HL-60 (cell line): ENCODE data around the gene PDE6B.
A peak's percentile ranks its signal among the peaks of the same experiment; 100 is the strongest.

ENCODE experiments used
- DNase-seq, 2 experiments: peaks; one replicate each; pipeline ENCODE4 v3.0.0-alpha.2; 2010 to 2020; ENCODE audit warnings: low read depth in 1 of 2, low spot score in 1 of 2
- H3K27ac ChIP-seq: fragments of 250-450 bp; sonication (Bioruptor Pico); replicated peaks from 2 replicates; pipeline ENCODE4 v1.5.1; 2020; ENCODE audit warnings: mild to moderate bottlenecking, moderate library complexity
- H3K27me3 ChIP-seq: fragments of 250-450 bp; sonication (Bioruptor Pico); 2 replicates; pipeline ENCODE4 v1.5.1; 2021; ENCODE audit warnings: mild to moderate bottlenecking, moderate library complexity; ENCODE audit not compliant: insufficient read depth, poor library complexity, severe bottlenecking
- H3K4me3 ChIP-seq: replicated peaks from 2 replicates; pipeline ENCODE4 v1.5.1; 2011; ENCODE audit warnings: mild to moderate bottlenecking, control low read depth, low read length; ENCODE audit not compliant: insufficient read depth
- CTCF ChIP-seq: IDR thresholded peaks from one replicate; pipeline ENCODE4 v1.5.1; 2011; ENCODE audit warnings: low read length, control low read depth, inconsistent platforms; ENCODE audit not compliant: insufficient read depth
- GABPA ChIP-seq: IDR thresholded peaks from 2 replicates; pipeline ENCODE4 v1.6.1; 2012; ENCODE audit warnings: low read depth
- POLR2AphosphoS5 ChIP-seq: IDR thresholded peaks from 2 replicates; pipeline ENCODE4 v1.6.1; 2012; ENCODE audit warnings: low read depth
- REST ChIP-seq: IDR thresholded peaks from 2 replicates; pipeline ENCODE4 v1.6.1; 2012; ENCODE audit warnings: low read depth; ENCODE audit not compliant: insufficient replicate concordance
- SPI1 ChIP-seq: IDR thresholded peaks from 2 replicates; pipeline ENCODE4 v1.6.1; 2012; ENCODE audit warnings: low read depth, mild to moderate bottlenecking, borderline replicate concordance

PDE6B gene

GRCh38 chr4:577499-578450, 47.6 kb upstream of the PDE6B start:
- H3K27ac ChIP-seq, result no peak overlapping the region
- peak; percentile 5 to 39 for DNase-seq
- TF ChIP-seq GABPA (no peak), SPI1 (no peak), CTCF (no peak), REST (no peak), POLR2AphosphoS5 (no peak)
- H3K4me3 ChIP-seq, result no peak overlapping the region
- H3K27me3 ChIP-seq, result peaks cover 32% of the 10 kb centered on the region

GRCh38 chr4:578451-579443, 46.6 kb upstream of the PDE6B start:
- Histone ChIP-seq H3K4me3 (no peak overlapping the region), H3K27me3 (peaks cover 32% of the 10 kb centered on the region), H3K27ac (no peak overlapping the region)
- TF ChIP-seq CTCF (no peak), GABPA (no peak), REST (no peak), SPI1 (no peak), POLR2AphosphoS5 (no peak)
- no peak for DNase-seq

GRCh38 chr4:579543-580175, 45.7 kb upstream of the PDE6B start:
- TF ChIP-seq GABPA (no peak), CTCF (no peak), POLR2AphosphoS5 (no peak), REST (no peak), SPI1 (0 out of 2 replicates have a peak, but pooled peaks have one; percentile 8)
- no peak for DNase-seq
- peaks cover 26% of the 10 kb centered on the region for H3K27me3 ChIP-seq

More at GRCh38 chr4:579543-580175, 45.7 kb upstream of the PDE6B start:
- Histone ChIP-seq H3K4me3 (no peak overlapping the region), H3K27ac (no peak overlapping the region)
